ENCODE data around the gene SPON1. TPM values are rescaled to one million over a fixed set of nuclear protein-coding genes. Genes with fewer than 3 reads are reported as not detected.
"Not testable (repeated sequence)": the region's sequence is repeated elsewhere in the genome, so short reads cannot be mapped to it uniquely, and the experiment has no call there.

The SPON1 gene
- total and polyA plus RNA-seq, 2 donors (not counting 1 experiment from before 2014, with no cell fraction given) = 0.30 TPM; not detected in 1

GRCh38 chr11:14149683-14150082 lies 187.2 kb downstream of the SPON1 start:
- no peak overlapping the region for H2AFZ ChIP-seq (ENCODE audit: insufficient read depth, low read depth, low read length, poor library complexity, severe bottlenecking)
- H3K27ac ChIP-seq (ENCODE audit: low read length in 2 of 2) = no peak overlapping the region
- Mint-ChIP-seq H3K4me1 (no peaks in the 10 kb centered on the region), H3K27me3 (peaks cover 23% of the 10 kb centered on the region), H3K9me3 (ENCODE audit: insufficient read depth) (peaks cover 5% of the 10 kb centered on the region), H3K27ac (no peak overlapping the region), H3K4me3 (no peak overlapping the region)
- no peaks in the 10 kb centered on the region for H3K79me2 ChIP-seq (ENCODE audit: control insufficient read depth, insufficient read depth, low read length)
- no peaks in the 10 kb centered on the region for H3K36me3 ChIP-seq (replicated peaks in 1 of 2; ENCODE audit: control extremely low read depth in 1 of 2, control insufficient read depth in 1 of 2, extremely low read depth in 1 of 2, insufficient read depth in 2 of 2, low read length in 1 of 2)
- H3K9ac ChIP-seq (ENCODE audit: low read length) = no peak overlapping the region
- no peak overlapping the region for H3K4me3 ChIP-seq (ENCODE audit: control extremely low read depth in 1 of 5, extremely low read depth in 1 of 5, insufficient read depth in 1 of 5, low read depth in 2 of 5, low read length in 4 of 5)
- DNase-seq (no peak), ATAC-seq (ENCODE audit: low read depth) (no peak)
- CTCF ChIA-PET = interaction anchor here (0.6 to 5.6 kb wide), 9 partner anchors 100 to 806 kb away, joined by 3 to 35 read pairs (median 5); no protein-coding TSS in a partner anchor
- WGBS (ENCODE audit: insufficient coverage) = 29% methylated on average over 1 of the region's 2 CpGs
- no peak overlapping the region for H3K4me2 ChIP-seq (replicated peaks; ENCODE audit: low read depth, low read length, poor library complexity, severe bottlenecking)
- H3K4me1 ChIP-seq (ENCODE audit: control insufficient read depth in 2 of 2, insufficient read depth in 2 of 2, low read length in 2 of 2) = no peaks in the 10 kb centered on the region
- no peaks in the 10 kb centered on the region for H4K20me1 ChIP-seq (ENCODE audit: control insufficient read depth, insufficient read depth, low read length, poor library complexity, severe bottlenecking)
- peaks cover 0 to 16% (median 13%) of the 10 kb centered on the region in 3 donors for H3K9me3 ChIP-seq (ENCODE audit: control extremely low read depth in 1 of 3, control insufficient read depth in 2 of 3, insufficient read depth in 1 of 3, low read length in 2 of 3)
- peaks cover 0 to 4% (median 2%) of the 10 kb centered on the region in 4 experiments for H3K27me3 ChIP-seq (replicated peaks in 1 of 4; ENCODE audit: control extremely low read depth in 1 of 4, control insufficient read depth in 3 of 4, insufficient read depth in 4 of 4, low read length in 3 of 4)
- intact Hi-C loops (cut with micrococcal nuclease) = no loop called here
- TF ChIP-seq EZH2 (IDR thresholded peaks at IDR 0.05; ENCODE audit: borderline replicate concordance, insufficient read depth, low read depth, low read length, poor library complexity, severe bottlenecking) (no peak), CTCF (IDR thresholded peaks at IDR 0.05) (no peak)
- POLR2A ChIA-PET = interaction anchor here (0.6 kb wide), 1 partner anchor 13 kb away, joined by 4 read pairs; no protein-coding TSS in a partner anchor

GRCh38 chr11:14150878-14151277 lies 188.4 kb downstream of the SPON1 start:
- TF ChIP-seq CTCF (IDR thresholded peaks at IDR 0.05) = no peak
- no peak for TF ChIP-seq EZH2 (IDR thresholded peaks at IDR 0.05; ENCODE audit: borderline replicate concordance, insufficient read depth, low read depth, low read length, poor library complexity, severe bottlenecking)
- Histone ChIP-seq H3K9me3 (ENCODE audit: control extremely low read depth in 1 of 3, control insufficient read depth in 2 of 3, insufficient read depth in 1 of 3, low read length in 2 of 3) (peaks cover 0 to 19% (median 16%) of the 10 kb centered on the region in 3 donors), H3K36me3 (replicated peaks in 1 of 2; ENCODE audit: control extremely low read depth in 1 of 2, control insufficient read depth in 1 of 2, extremely low read depth in 1 of 2, insufficient read depth in 2 of 2, low read length in 1 of 2) (no peaks in the 10 kb centered on the region), H3K4me1 (ENCODE audit: control insufficient read depth in 2 of 2, insufficient read depth in 2 of 2, low read length in 2 of 2) (no peaks in the 10 kb centered on the region), H3K27me3 (replicated peaks in 1 of 4; ENCODE audit: control extremely low read depth in 1 of 4, control insufficient read depth in 3 of 4, insufficient read depth in 4 of 4, low read length in 3 of 4) (peaks cover 0 to 4% (median 2%) of the 10 kb centered on the region in 4 experiments), H2AFZ (ENCODE audit: insufficient read depth, low read depth, low read length, poor library complexity, severe bottlenecking) (no peak overlapping the region), H3K27ac (ENCODE audit: low read length in 2 of 2) (no peak overlapping the region), H4K20me1 (ENCODE audit: control insufficient read depth, insufficient read depth, low read length, poor library complexity, severe bottlenecking) (no peaks in the 10 kb centered on the region), H3K79me2 (ENCODE audit: control insufficient read depth, insufficient read depth, low read length) (no peaks in the 10 kb centered on the region), H3K4me3 (ENCODE audit: control extremely low read depth in 1 of 5, extremely low read depth in 1 of 5, insufficient read depth in 1 of 5, low read depth in 2 of 5, low read length in 4 of 5) (no peak overlapping the region), H3K4me2 (replicated peaks; ENCODE audit: low read depth, low read length, poor library complexity, severe bottlenecking) (no peak overlapping the region), H3K9ac (ENCODE audit: low read length) (no peak overlapping the region)
- Mint-ChIP-seq H3K27ac (no peak overlapping the region), H3K4me1 (no peaks in the 10 kb centered on the region), H3K27me3 (peaks cover 23% of the 10 kb centered on the region), H3K4me3 (no peak overlapping the region), H3K9me3 (ENCODE audit: insufficient read depth) (peaks cover 9% of the 10 kb centered on the region)
- 95% methylated on average over 4 of the region's 4 CpGs for WGBS (ENCODE audit: insufficient coverage)
- no peak for DNase-seq
- intact Hi-C loops (cut with micrococcal nuclease) = no loop called here
- ChIA-PET CTCF (interaction anchor here (5.6 kb wide), 1 partner anchor 378 kb away, joined by 35 read pairs; no protein-coding TSS in a partner anchor), POLR2A (no interaction called here)
- no peak for ATAC-seq (ENCODE audit: low read depth)

- DNase-seq; H3K4me1 Mint-ChIP-seq; H3K36me3 ChIP-seq (replicated peaks in 1 of 2; ENCODE audit: control extremely low read depth in 1 of 2, control insufficient read depth in 1 of 2, extremely low read depth in 1 of 2, insufficient read depth in 2 of 2, low read length in 1 of 2); H3K27ac ChIP-seq (ENCODE audit: low read length in 2 of 2); H3K4me3 ChIP-seq (ENCODE audit: control extremely low read depth in 1 of 5, extremely low read depth in 1 of 5, insufficient read depth in 1 of 5, low read depth in 2 of 5, low read length in 4 of 5); CTCF ChIA-PET; H3K4me2 ChIP-seq (replicated peaks; ENCODE audit: low read depth, low read length, poor library complexity, severe bottlenecking); POLR2A ChIA-PET; H4K20me1 ChIP-seq (ENCODE audit: control insufficient read depth, insufficient read depth, low read length, poor library complexity, severe bottlenecking); ATAC-seq (ENCODE audit: low read depth); H2AFZ ChIP-seq (ENCODE audit: insufficient read depth, low read depth, low read length, poor library complexity, severe bottlenecking); H3K27me3 ChIP-seq (replicated peaks in 1 of 4; ENCODE audit: control extremely low read depth in 1 of 4, control insufficient read depth in 3 of 4, insufficient read depth in 4 of 4, low read length in 3 of 4); H3K4me3 Mint-ChIP-seq; H3K79me2 ChIP-seq (ENCODE audit: control insufficient read depth, insufficient read depth, low read length); intact Hi-C loops (cut with micrococcal nuclease); H3K27ac Mint-ChIP-seq; H3K4me1 ChIP-seq (ENCODE audit: control insufficient read depth in 2 of 2, insufficient read depth in 2 of 2, low read length in 2 of 2); H3K9ac ChIP-seq (ENCODE audit: low read length): not testable (repeated sequence)
- 67% methylated on average over 1 of the region's 1 CpG for WGBS (ENCODE audit: insufficient coverage)
- Mint-ChIP-seq H3K27me3 (peaks cover 20% of the 10 kb centered on the region), H3K9me3 (ENCODE audit: insufficient read depth) (peaks cover 19% of the 10 kb centered on the region)
- H3K9me3 ChIP-seq (ENCODE audit: control extremely low read depth in 1 of 3, control insufficient read depth in 2 of 3, insufficient read depth in 1 of 3, low read length in 2 of 3) = peaks cover 9 to 32% (median 16%) of the 10 kb centered on the region in 3 donors
These were observed 191.6 kb downstream of the SPON1 start for GRCh38 chr11:14154103-14154502.

All from B cell (primary cell).